ENCODE results near the gene BRAF. TPM values are rescaled to one million over a fixed set of nuclear protein-coding genes. Genes with fewer than 3 reads are reported as not detected.

BRAF gene
- total RNA-seq, 1 donor from 2014 or later, result 19.8 TPM

- Mint-ChIP-seq H3K4me1 (ENCODE audit: low read depth) (peaks cover 12% of the 10 kb centered on the region), H3K4me3 (ENCODE audit: unreplicated experiment) (no peak overlapping the region), H3K36me3 (ENCODE audit: low read depth) (peaks cover 2% of the 10 kb centered on the region), H3K9me3 (ENCODE audit: low read depth) (no peaks in the 10 kb centered on the region), H3K27ac (ENCODE audit: unreplicated experiment) (no peak overlapping the region), H3K27me3 (ENCODE audit: low read depth) (no peaks in the 10 kb centered on the region)
- no peak for DNase-seq (ENCODE audit: low spot score)
- TF ChIP-seq CTCF (IDR thresholded peaks at IDR 0.05), result no peak
Measured at GRCh38 chr7:140896996-140897395, 27.7 kb downstream of the BRAF start.

DNA sequence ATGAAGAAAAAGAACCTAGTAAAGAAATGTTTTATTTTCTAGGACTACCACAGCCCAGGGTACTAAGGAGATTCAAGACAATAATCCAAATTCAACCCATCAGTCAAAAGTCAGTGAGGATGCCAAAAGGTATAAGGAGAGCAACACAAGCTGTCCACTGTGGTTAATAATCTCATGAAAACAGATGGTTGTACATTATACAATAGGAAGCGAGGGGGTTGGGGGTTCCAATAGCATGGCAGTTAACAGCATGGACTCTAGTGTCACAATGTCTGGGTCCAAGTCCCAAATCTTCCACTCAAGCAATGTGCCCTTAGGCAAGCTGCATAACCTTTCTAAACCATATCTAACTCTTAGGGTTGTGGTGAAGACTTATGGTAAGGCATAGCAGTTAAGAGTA, 35.1 kb downstream of the BRAF start:
- Mint-ChIP-seq H3K27ac (ENCODE audit: unreplicated experiment) (no peak overlapping the region), H3K9me3 (ENCODE audit: low read depth) (no peaks in the 10 kb centered on the region), H3K4me3 (ENCODE audit: unreplicated experiment) (no peak overlapping the region), H3K36me3 (ENCODE audit: low read depth) (no peaks in the 10 kb centered on the region), H3K27me3 (ENCODE audit: low read depth) (no peaks in the 10 kb centered on the region), H3K4me1 (ENCODE audit: low read depth) (peaks cover 10% of the 10 kb centered on the region)
- TF ChIP-seq CTCF (IDR thresholded peaks at IDR 0.05), result no peak
- DNase-seq (ENCODE audit: low spot score), result no peak

DNA sequence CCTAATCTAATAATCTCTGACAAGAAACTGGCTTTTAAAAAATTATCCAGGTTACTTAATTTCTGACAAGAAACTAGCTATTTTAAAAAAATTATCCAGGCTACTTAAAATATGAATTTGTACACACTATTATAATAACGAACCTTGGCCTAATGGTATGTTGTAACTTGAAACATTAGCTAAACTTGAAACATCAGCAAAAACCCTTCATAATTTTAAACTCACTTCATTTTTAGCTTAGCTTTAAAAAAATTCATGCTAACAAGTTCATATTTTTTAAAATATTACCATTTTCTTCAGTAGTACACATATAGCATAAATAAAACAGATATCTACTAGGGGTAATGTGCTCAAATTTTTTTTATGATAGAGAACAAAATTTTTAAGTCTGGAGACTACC, 35.6 kb downstream of the BRAF start:
- Mint-ChIP-seq H3K36me3 (ENCODE audit: low read depth) (no peaks in the 10 kb centered on the region), H3K9me3 (ENCODE audit: low read depth) (no peaks in the 10 kb centered on the region), H3K4me3 (ENCODE audit: unreplicated experiment) (no peak overlapping the region), H3K4me1 (ENCODE audit: low read depth) (peaks cover 10% of the 10 kb centered on the region), H3K27ac (ENCODE audit: unreplicated experiment) (no peak overlapping the region), H3K27me3 (ENCODE audit: low read depth) (no peaks in the 10 kb centered on the region)
- no peak for DNase-seq (ENCODE audit: low spot score)
- TF ChIP-seq CTCF (IDR thresholded peaks at IDR 0.05), result no peak

GRCh38 chr7:140888087-140888486, 36.6 kb downstream of the BRAF start:
- Mint-ChIP-seq H3K27me3 (ENCODE audit: low read depth) (no peaks in the 10 kb centered on the region), H3K4me3 (ENCODE audit: unreplicated experiment) (no peak overlapping the region), H3K27ac (ENCODE audit: unreplicated experiment) (no peak overlapping the region), H3K4me1 (ENCODE audit: low read depth) (peaks cover 5% of the 10 kb centered on the region), H3K36me3 (ENCODE audit: low read depth) (no peaks in the 10 kb centered on the region), H3K9me3 (ENCODE audit: low read depth) (no peaks in the 10 kb centered on the region)
- TF ChIP-seq CTCF (IDR thresholded peaks at IDR 0.05), result no peak
- no peak for DNase-seq (ENCODE audit: low spot score)

DNA sequence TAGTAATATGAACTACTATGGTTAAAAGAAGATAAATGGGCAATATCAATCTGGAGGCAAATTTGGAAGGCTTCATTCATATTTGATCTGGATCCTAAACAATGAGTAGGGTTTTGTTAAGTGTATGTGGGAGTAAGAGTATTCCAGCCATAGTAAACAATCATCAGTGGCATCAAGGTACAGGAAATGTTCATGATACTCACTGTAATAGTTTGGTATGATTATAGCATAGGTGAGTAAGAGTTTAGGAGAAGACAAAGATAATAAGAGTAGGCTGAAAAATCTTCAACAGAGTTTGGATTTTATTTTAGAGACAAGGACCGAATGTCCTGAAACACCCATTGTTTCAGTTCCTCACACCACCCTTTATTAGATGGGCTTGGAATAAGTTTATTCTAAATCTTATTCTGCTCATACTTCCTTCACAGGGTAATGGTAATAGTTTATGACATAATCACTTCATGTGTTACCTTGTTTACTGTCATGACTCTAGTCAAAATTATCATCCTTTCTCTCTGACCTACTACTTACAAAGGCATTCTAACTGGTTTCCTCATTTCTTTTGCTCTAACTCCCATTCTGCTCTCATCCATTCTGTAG, 38.9 kb downstream of the BRAF start:
- TF ChIP-seq CTCF (IDR thresholded peaks at IDR 0.05), result no peak
- Mint-ChIP-seq H3K27ac (ENCODE audit: unreplicated experiment) (no peak overlapping the region), H3K9me3 (ENCODE audit: low read depth) (no peaks in the 10 kb centered on the region), H3K4me1 (ENCODE audit: low read depth) (peaks cover 8% of the 10 kb centered on the region), H3K4me3 (ENCODE audit: unreplicated experiment) (no peak overlapping the region), H3K36me3 (ENCODE audit: low read depth) (no peaks in the 10 kb centered on the region), H3K27me3 (ENCODE audit: low read depth) (no peaks in the 10 kb centered on the region)
- DNase-seq (ENCODE audit: low spot score), result no peak
